Measurements from ENCODE around the gene VWF.
"Not testable (repeated sequence)": the region's sequence is repeated elsewhere in the genome, so short reads cannot be mapped to it uniquely, and the experiment has no call there.

Gene VWF

GRCh38 chr12:6124411-6125309 lies at the start of gene VWF:
Gene VWF, minus strand, starts transcription at chr12:6124670. Its CDS starts 1,474 bp downstream, at chr12:6123196.
- DNase-seq, result no peak

DNA sequence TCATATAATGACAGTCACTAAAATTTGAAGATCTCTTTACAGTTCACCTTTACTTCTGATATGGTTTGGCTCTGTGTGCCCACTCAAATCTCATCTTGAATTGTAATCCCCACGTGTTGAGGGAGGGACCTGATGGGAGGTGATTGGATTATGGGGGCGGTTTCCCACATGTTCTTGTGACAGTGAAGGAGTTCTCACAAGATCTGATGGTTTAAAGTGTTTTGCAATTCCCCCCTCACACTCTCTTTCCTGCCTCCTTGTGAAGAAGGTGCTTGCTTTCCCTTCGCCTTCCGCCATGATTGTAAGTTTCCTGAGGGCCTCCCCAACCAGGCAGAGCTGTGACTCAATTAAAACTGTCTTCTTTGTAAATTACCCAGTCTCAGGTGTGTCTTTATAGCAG lies 48.4 kb upstream of the VWF start:
- no peak for DNase-seq

- DNase-seq, result no peak
These were observed 47.6 kb upstream of the VWF start for GRCh38 chr12:6172086-6172485.

- no peak for DNase-seq
These were observed 47.0 kb upstream of the VWF start for GRCh38 chr12:6171409-6172015.

DNA sequence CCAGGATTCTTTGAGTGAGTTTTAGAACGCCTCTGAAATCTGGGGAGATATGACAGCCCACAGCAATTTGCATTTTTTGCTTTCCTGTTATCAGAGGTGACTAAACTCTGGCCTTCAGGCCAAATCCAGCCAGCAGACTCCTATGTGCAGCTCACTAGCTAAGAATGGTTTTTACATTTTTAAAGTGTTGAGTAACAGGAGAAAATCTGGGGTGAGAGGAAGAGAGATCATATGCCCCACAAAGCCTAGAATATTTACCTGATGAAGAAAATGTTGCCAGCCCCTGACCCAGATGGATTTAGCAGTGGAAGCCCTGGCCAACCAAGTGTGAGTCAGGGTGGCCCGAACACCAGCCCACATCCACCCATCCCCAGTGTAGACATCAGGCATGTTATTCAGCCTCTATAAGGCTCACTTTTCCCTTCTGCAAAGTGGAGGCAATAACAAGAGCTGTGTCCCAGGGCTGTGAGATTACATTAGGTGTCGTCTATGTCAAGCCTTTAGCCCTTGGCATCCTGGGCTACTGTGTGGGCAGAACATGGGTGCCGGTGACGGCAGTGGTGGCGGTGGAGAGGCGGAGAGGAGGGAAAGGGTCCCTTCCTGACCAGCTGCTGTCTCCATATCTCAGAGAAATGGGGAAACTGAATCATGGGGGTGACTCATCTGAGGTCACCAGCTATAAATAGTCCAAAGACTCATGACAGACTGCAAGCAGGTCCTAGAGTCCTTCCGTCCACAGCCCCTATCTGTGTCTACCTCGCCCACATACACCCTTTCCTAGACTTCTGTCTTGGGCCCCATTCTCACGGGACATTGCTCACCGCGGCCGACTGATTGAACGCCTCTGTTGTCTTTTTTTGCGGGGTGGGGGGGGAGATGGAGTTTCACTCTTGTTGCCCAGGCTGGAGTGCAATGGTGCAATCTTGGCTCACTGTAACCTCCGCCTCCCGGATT lies 43.1 kb upstream of the VWF start:
- DNase-seq, result no peak

GRCh38 chr12:6166808-6167207 lies 42.3 kb upstream of the VWF start:
- DNase-seq, result no peak

GRCh38 chr12:6165395-6165794 lies 40.9 kb upstream of the VWF start:
- DNase-seq, result no peak

GRCh38 chr12:6163416-6164060 lies 39.1 kb upstream of the VWF start:
- DNase-seq, result no peak

DNA sequence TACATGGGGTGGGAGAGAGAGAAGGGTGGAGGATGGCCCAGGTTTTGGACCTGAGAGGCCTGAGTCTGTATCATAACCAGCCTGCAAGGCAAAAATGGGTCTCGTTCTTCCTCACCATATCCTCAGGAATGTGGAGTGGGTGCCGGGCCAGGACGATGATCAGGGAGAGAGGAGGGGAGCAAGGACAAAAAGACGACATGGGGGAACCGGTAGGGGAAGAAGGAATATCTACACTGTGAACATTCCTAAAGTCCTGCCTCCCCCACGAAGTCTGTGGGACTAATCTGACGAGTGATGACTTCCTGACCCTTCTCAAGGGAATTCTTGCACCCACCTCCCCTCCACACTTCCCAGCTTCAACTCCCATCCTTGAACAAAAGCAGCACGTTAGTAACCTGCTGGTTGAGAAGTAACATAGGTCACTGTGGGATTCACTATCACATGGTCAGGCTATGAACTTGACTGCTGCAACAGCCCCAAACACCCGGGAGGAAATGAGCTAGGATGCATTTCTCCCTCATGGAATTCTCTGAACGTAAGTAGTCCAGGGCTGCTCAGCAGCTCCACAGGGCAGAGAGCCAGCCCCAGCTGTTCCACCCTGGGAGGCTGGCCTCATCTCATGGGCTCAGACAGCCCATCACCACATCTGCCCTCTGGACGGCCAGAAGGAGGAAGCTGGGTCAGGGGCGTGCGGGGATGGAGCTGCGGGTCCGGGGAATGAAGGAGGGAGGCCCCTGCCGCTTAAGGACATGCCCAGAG lies 36.8 kb upstream of the VWF start:
- no peak for DNase-seq

DNA sequence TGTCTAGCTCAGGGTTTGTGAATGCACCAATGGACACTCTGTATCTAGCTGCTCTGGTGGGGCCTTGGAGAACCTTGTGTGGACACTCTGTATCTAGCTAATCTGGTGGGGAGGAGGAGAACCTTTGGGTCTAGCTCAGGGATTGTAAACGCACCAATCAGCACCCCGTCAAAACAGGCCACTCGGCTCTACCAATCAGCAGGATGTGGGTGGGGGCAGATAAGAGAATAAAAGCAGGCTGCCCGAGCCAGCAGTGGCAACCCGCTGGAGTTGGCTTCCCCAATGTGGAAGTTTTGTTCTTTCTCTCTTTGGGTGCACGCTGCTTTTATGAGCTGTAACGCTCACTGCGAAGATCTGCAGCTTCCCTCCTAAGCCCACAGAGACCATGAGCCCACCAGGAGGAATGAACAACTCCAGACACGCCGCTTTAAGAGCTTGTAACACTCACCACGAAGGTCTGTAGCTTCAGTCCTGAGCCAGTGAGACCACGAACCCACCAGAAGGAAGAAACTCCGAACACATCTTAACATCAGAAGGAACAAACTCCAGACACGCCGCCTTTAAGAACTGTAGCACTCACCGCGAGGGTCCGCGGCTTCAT lies 35.7 kb upstream of the VWF start:
- not testable (repeated sequence) for DNase-seq

DNA sequence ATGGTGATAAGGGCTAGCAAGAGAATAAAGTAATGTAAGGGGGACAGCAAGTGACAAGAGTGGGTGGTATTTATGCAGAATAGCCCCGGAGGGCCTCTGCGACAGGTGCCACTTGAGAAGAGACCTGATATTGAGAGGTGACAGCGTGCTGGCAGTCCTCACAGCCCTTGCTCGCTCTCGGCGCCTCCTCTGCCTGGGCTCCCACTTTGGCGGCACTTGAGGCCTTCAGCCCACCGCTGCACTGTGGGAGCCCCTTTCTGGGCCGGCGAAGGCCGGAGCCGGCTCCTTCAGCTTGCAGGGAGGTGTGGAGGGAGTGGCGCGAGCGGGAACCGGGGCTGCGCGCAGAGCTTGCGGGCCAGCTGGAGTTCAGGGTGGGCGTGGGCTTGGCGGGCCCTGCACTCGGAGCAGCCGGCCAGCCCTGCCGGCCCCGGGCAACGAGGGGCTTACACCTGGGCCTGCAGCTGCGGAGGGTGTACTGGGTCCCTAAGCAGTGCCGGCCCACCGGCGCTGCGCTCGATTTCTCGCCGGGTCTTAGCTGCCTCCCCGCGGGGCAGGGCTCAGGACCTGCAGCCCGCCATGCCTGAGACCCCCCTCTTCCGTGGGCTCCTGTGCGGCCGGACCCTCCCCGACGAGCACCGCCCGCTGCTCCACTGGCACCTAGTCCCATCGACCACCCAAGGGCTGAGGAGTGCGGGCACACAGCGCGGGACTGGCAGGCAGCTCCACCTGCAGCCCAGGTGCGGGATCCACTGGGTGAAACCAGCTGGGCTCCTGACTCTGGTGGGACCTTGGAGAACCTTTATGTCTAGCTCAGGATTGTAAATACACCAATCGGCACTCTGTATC lies 34.9 kb upstream of the VWF start:
- DNase-seq, result not testable (repeated sequence)

GRCh38 chr12:6158749-6159148 lies 34.3 kb upstream of the VWF start:
- no peak for DNase-seq

DNA sequence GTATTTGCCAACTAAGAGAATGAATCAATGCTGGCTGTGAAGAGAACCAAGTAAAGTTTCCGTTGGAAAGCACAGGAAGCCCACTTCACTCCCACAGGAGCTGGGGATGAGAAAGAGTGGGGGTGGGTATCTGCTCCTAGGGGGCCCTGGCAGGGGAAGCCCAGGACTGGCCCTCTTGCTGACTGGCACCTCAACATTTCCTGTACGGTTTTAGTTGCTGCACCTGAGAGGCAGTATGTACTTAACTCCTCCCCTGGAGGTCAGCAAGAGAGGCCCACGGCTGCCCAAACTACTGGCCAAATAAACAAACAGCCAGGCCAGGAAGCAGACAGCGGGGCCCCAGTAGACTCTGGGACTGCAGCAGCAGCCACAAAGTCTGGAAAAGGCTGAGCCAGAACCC lies 33.8 kb upstream of the VWF start:
- DNase-seq, result no peak

DNA sequence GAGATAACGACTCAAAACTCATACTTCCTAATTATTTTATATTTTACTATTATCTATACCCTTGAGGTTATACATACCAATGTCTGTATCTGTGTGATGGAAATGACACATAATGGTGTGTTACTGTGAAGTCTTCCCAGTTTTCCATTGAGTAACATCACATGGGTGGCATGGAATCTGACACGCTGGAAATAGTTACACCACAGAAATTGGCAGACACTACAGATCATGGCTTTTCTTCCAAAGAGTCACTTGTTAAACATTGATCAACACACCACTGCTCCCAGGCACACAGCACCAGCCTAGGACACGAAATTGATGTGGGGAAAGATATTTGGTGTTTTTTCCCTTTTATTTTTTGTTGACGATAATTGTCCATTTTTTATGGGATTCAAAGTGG lies 33.0 kb upstream of the VWF start:
- DNase-seq, result no peak

- no peak for DNase-seq
These were observed 30.4 kb upstream of the VWF start for GRCh38 chr12:6154730-6155459.

- not testable (repeated sequence) for DNase-seq
These were observed 24.3 kb upstream of the VWF start for GRCh38 chr12:6148722-6149121.

DNA sequence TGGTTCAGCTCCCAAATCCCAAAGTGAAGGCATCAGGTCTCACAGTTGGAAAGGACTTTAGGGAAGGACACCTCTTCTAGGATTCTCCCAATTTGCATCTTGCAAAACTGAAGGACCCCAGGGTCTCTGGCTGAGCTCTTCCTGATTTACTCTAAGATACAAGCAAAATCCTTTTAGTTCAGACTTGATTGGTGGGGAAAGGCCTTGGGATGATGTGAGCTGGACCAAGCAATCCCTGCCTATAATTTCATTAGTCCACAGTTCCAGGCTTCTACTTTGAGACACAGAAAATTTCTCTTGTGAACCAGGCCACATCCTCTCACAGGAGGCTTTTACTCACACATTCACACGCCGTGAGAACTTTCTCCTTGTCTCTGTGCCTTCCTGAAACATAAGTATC lies 23.6 kb upstream of the VWF start:
- no peak for DNase-seq

- DNase-seq, result no peak
These were observed 22.5 kb upstream of the VWF start for GRCh38 chr12:6146951-6147350.

GRCh38 chr12:6146509-6146908 lies 22.0 kb upstream of the VWF start:
- no peak for DNase-seq

- no peak for DNase-seq
These were observed 21.1 kb upstream of the VWF start for GRCh38 chr12:6145564-6145963.

Measured in NCI-H146 (cell line).